ENCODE measurements around the gene PRRT1B.
"Not testable (repeated sequence)": the region's sequence is repeated elsewhere in the genome, so short reads cannot be mapped to it uniquely, and the experiment has no call there.

Gene PRRT1B

DNA sequence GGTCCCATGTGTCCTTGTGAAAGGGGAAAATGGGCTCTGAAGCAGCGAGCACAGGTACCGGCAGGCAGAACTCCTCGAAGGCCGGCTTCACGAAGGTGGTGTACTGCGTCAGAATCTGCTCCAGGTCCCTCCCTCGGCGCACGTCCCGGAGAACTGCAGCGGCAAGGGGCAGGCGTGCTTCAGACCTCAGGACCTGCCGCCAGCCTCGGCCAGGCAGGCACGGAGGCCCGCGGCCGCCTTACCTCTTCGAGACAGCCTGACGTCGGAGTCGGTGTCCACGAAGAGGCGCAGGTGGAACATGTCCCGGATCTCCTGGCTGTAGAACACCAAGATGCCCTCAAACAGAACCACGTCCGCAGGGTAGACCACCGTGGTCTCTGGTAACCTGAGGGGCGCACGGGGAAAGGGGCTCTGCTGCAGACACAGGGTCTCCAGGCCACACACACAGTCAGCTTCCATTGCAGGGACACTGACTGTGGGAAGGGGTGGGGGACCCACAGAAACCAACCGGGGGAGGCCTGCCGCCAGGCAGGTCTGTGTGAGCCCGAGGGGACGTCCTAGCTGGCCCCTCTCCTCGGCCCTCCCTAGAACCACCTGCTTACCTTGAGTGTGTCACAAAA is 16.3 kb upstream of the PRRT1B start:
- TF ChIP-seq POLR2A (IDR thresholded peaks at IDR 0.05; ENCODE audit: low read length), result no peak
- no peak for DNase-seq

DNA sequence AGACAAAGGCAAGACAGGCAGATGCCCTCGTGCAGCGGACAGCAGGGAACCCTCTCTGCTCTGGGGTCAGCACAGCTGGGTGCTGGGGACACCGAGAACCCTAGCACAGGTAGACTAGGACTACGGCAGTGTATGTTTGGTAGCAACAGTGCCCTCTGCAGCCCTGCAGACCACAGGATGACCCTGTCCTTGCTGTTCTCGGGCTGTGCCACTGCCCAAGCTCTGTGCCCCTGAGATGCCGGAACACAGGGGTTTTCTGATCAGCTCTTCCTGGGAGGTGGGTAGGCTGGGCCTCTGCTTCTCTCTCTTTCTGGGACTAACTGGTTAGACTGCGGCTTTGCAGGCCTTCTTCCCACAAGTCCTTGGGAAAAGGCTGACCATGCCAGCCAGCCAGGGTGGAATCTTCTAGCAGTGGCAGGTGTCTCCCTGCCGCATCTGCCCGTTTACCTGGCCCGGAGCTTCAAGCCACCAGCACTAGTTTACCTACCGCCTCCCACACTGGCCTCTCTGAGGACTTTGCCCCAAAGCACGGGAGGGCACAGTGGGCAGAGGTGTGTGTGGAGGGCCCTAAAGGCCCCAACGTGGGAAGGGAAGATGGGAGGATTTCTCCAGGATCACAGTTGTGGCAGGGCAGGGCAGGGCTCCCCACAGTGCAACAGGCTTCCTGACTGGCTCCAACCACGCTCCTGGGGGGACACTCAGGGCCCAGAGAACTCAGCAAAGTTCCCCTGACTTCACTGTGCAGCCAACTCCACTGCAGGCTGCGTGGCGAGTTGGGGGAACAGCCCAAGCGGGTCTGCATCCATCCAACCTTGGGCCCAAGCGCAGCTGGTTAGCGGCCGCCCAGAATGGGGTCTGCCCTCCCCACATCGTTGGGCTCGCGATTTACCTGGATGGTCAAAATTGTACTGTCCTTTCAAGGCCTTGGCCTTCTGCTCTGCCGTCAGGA is 15.5 kb upstream of the PRRT1B start:
- no peak for DNase-seq
- no peak for TF ChIP-seq GATA1 (IDR thresholded peaks at IDR 0.05; ENCODE audit: low read depth, low read length)
- no peak for TF ChIP-seq POLR2A (IDR thresholded peaks at IDR 0.05; ENCODE audit: low read length)

DNA sequence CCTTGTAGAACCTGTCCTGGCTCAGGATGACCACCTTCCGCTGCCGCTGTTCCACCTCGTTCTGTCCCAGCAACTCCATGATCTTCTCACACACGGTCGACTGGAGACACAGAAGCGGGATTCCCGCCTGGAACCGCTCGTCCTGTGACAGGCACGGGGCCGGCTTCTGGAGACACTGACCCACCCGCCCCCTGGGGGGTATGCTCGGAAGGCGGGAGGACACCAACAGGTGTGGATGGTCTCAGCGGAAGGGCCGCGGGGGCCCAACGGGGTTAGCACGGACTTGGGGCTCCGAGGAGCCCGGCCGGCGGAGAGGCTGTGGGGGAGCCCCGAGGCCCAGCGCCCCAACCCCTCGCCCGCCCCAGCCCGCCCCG is 14.8 kb upstream of the PRRT1B start:
- peak; percentile 44 to 59 for DNase-seq
- TF ChIP-seq GATA1 (IDR thresholded peaks at IDR 0.05; ENCODE audit: low read depth, low read length) (no peak), POLR2A (IDR thresholded peaks at IDR 0.05; ENCODE audit: low read length) (no peak)

DNA sequence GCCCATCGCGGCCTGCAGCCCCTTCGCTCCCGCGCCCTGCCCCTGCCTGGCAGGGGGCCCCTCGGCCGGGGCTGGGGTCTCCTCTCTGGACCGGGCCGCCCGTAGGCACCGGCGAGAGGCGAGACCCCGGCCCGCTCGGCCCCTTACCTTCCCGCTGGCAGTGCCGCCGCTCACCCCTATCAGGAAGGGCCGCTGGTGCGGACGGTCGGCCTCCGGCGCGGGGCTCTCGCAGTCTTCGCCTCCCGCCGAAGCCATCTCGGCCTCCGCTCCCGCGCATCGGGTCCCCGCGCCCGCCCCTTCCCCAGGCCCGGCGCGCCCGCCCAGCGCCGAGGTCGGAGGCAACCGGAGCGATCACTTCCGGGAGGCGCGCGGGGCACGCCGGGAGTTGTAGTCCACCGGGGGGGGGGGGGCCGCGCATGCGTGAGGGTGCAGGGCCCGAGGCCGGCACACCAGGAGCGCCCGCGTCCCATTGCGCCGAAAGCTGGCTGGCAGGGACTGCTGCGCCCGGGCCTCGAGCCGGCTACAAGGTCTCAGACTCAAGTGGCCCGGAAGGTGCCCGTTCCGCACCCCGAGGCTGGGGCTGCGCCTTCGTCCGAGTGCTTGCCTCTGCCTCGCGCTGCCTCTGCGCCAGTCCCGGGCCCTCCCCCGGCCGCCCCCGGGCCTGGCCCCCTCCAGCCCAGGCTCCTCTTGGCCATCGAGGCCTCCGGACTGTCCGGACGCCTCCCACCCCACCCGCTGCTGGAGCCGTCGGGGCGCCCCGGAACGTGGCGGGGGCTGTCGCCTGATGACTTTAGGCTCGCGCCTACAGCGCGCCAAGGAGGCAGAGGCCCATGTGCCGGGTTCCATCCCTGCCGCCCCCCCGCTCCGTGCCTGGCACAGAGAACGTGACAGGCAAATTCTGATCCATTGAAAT is 14.1 kb upstream of the PRRT1B start, which contains the start of gene UCK1:
UCK1 (minus strand) TSS at position 344 of the 913 bp plus-strand sequence; CDS start at position 255, 89 bp downstream.
- TF ChIP-seq GATA1 (IDR thresholded peaks at IDR 0.05; ENCODE audit: low read depth, low read length), result no peak
- TF ChIP-seq POLR2A (IDR thresholded peaks at IDR 0.05; ENCODE audit: low read length), result peak; percentile 37
- DNase-seq, result peak; percentile 88 to 92

DNA sequence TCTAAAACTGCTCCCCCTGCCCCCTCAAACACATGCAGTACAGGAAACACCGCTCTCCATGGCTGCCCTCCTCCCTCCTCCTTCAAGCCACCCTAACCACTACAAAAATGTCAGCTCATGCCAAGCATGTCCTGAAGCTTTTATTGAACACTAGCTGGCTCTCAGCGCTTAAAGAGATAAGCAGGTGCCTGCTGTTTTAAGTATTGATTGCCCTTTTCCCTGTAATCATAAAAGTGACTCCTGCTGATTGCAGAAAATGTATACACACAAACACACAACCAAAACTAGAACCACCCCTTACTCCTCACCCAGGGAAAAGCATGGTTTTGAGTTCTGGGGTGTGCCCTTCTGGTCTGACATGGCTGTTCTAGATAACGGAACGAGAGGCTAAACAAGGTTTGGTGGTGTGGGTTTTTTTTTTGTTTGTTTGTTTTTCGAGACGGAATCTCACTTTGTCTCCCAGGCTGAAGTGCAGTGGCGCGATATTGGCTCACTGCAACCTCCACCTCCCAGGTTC is 10.5 kb upstream of the PRRT1B start:
- TF ChIP-seq GATA1 (IDR thresholded peaks at IDR 0.05; ENCODE audit: low read depth, low read length), result no peak
- no peak for TF ChIP-seq POLR2A (IDR thresholded peaks at IDR 0.05; ENCODE audit: low read length)
- peak; percentile 52 to 81 for DNase-seq

DNA sequence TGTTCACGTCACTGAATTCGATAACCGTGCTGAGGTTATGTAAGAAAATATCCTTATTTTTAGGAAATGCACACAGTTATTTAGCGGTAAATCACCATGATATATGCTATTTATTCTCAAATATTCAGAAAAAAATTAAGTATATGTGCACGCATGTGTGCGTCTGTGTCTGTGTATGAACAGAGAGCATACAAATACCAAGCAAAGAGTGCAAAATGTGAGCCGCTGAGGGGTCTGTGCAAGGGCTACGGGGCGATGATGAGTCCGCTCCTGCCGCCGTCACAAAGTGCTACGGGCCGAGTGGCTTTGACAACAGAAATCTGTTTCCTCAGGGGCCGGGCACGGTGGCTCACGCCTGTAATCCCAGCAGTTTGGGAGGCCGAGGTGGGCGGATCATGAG is 7.4 kb upstream of the PRRT1B start:
- DNase-seq, result no peak
- no peak for TF ChIP-seq GATA1 (IDR thresholded peaks at IDR 0.05; ENCODE audit: low read depth, low read length)
- TF ChIP-seq POLR2A (IDR thresholded peaks at IDR 0.05; ENCODE audit: low read length), result no peak

DNA sequence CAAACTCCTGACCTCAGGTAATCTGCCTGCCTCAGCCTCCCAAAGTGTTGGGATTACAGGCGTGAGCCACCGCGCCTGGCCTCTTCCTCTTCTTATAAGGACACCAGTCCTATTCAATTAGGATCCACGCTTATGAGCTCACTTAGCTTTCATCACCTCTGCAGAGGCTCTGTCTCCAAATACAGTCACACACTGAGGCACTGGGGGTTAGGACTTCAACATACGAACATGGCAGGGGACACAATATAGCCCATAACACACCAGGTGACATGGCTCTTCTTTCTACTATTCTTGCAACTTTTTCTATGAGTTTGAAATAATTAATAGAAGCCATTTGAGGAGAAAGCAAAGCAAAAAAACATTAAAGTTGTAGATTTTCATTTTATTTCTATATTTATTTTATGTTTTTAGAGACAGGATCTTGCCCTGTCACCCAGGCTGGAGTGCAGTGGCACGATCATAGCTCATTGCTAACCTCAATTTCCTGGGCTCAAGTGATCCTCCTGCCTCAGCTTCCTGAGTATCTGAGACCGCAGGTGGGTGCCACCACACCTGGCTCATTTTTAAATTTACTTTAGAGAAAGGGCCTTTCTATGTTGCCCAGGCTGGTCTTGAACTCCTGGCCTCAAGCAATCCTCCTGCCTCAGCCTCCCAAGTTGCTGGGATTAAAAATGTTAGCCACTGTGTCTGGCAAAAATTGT is 6.0 kb upstream of the PRRT1B start:
- TF ChIP-seq POLR2A (IDR thresholded peaks at IDR 0.05; ENCODE audit: low read length) (no peak), GATA1 (IDR thresholded peaks at IDR 0.05; ENCODE audit: low read depth, low read length) (no peak)
- DNase-seq, result no peak

DNA sequence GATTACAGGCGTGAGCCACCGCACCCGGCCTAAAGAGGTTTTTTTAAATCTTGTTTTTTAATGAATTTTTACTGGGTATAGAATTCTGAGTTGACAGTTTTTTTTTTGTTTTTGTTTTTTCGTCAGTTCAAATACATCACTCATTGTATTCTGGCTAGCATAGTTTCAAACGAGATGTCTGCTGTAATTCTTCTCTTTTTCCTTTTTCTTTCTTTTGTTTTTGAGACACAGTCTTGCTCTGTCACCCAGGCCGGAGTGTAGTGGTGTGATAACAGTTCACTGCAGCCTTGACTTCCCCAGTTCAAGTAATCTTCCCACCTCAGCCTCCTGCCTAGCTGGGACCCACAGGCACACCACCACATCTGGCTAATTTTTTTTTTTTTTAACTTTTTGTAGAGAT is 2.2 kb upstream of the PRRT1B start:
- DNase-seq, result no peak
- TF ChIP-seq GATA1 (IDR thresholded peaks at IDR 0.05; ENCODE audit: low read depth, low read length) (no peak), POLR2A (IDR thresholded peaks at IDR 0.05; ENCODE audit: low read length) (no peak)

DNA sequence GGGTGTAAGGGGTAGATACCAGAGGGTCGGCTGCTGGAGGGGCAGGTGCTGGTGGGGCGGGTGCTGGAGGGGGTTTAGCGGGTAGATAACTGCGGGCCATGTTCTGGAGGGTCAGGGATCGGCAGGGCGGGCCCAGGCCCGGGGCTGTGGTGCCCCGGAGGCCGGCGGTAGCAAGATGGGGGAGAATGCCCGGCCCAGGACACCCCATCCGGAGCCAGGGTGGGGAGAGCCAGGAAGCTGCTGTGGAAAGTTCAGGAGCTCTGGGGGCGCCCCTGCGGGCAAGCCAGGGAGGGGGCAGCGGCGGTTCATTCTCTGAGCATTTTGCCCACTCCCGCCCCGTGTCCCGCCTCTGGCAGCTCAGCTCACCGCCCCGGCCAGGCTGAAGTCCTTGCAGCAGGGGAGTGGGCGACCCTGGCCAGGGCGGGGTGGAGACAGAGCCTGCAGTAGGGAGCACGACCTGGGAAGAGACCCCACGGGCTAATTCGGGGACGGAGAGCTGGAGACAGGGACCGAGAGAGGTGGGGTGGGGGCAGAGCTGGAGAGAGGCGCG is 538 bp downstream of the PRRT1B start:
- DNase-seq, result no peak

DNA sequence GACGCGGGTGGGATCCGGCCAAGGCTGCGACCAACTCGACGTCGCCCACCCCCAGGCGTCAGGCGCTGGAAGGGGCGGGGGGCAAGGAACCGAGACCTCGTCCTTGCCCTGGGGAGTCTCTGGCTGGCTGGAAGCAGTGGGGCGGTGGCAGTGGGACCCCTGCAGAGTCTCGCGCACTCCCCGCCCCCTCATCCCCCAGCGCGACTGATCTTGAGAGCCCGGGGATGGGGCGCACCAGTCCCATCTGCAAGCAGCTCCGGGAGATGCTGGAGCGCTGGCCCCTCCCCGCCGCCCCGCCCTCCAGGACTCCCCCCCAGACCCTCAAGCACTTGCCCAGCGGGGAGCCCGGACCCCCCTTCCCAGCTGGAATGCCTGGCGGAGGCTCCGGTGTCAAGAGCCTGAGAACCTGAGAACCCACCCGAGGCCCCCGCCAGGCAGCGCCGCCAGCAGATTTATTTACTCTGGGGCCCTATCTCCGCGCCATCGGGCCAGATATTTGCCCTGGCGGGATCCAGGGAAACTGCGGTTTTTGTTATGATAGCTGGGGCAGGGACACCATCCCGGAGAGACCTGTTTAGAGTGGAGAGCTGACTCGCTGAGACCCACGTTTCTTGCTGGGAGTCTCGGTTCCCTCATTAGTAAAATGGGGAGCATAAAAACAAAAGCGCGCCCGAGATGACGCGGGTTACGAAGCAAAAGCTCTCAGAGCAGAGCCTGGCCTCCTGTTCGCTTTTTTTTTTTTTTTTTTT is 1.2 kb downstream of the PRRT1B start:
- no peak for DNase-seq
- TF ChIP-seq GATA1 (IDR thresholded peaks at IDR 0.05; ENCODE audit: low read depth, low read length), result no peak
- TF ChIP-seq POLR2A (IDR thresholded peaks at IDR 0.05; ENCODE audit: low read length), result no peak

More for the DNA sequence above, 538 bp downstream of the PRRT1B start:
- TF ChIP-seq POLR2A (IDR thresholded peaks at IDR 0.05; ENCODE audit: low read length) (no peak), GATA1 (IDR thresholded peaks at IDR 0.05; ENCODE audit: low read depth, low read length) (no peak)

DNA sequence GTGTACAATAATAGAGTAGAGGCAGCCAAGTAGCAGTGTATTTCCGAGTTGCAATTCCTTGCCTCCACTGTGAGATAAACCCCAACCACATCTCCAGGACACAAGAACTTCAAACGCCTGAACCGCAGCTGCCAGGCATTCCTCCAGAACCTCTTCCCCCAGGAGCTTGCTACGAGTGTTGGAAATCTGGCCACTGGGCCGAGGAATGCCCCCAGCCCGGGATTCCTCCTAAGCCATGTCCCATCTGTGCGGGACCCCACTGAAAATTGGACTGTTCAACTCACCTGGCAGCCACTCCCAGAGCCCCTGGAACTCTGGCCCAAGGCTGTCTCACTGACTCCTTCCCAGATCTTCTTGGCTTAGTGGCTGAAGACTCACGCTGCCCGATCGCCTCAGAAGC is 3.9 kb downstream of the PRRT1B start:
- DNase-seq, result not testable (repeated sequence)

DNA sequence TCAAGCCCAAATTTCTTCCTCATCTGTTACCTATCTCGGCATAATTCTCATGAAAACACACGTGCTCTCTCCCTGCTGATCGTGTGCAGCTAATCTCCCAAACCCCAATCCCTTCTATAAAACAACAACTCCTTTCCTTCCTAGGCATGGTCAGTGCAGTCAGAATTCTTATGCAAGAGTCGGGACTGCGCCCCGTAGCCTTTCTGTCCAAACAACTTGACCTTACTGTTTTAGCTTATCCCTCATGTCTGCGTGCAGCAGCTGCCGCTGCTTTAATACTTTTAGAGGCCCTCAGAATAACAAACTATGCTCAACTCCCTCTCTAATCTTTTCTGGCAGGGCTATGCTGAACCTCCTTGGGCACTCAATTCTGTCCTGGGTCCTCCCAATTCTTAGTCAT is 5.1 kb downstream of the PRRT1B start:
- DNase-seq, result not testable (repeated sequence)

Measured in erythroblast (primary cell).